ENCODE measurements around the gene NUDT19.

The NUDT19 gene

DNA sequence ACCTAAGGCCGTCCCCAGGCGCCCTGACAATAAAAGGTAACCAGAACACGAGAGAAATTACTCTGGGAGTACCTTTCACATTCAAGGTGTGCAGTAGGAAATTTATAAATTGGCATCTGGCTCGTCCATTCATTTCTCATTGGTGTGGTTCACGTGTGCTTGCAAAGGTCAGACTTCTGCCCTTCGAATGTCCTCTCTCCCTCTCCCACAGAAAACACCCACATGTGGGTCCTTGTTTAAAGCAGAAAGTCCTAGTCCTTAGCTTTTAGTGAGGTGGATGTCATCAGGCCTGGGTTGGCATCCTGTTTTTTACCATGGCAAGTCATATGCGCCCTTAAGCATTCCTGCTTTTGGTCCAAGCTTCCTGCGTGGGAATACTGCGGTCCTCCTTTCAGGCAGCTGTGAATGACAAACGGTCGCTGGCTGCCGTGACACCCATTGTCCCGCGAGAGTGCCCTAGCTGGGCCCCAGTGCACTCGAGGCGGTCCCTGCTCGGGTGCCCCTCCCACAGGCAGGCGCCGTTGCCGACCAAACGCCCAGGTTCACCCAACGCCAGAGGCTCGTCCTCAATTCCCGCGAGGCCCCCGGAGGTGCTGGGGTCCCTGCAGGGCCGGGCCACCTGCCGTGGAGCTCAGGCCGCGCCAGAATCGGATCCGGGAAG, at the start of gene NUDT19 (continued):
- TF ChIP-seq SCRT2 (tag by site-specific recombination; IDR thresholded peaks at IDR 0.05), result peak; percentile 83
- peak; percentile 80 for TF ChIP-seq ZNF610 (tag by site-specific recombination; IDR thresholded peaks at IDR 0.05; ENCODE audit: borderline replicate concordance)
- TF ChIP-seq ZNF404 (tag by site-specific recombination; IDR thresholded peaks at IDR 0.05), result no peak
- TF ChIP-seq ZNF473 (tag by site-specific recombination; IDR thresholded peaks at IDR 0.05), result no peak
- no peak for TF ChIP-seq WT1 (tag by site-specific recombination; IDR thresholded peaks at IDR 0.05)
- TF ChIP-seq, protein P1, sequence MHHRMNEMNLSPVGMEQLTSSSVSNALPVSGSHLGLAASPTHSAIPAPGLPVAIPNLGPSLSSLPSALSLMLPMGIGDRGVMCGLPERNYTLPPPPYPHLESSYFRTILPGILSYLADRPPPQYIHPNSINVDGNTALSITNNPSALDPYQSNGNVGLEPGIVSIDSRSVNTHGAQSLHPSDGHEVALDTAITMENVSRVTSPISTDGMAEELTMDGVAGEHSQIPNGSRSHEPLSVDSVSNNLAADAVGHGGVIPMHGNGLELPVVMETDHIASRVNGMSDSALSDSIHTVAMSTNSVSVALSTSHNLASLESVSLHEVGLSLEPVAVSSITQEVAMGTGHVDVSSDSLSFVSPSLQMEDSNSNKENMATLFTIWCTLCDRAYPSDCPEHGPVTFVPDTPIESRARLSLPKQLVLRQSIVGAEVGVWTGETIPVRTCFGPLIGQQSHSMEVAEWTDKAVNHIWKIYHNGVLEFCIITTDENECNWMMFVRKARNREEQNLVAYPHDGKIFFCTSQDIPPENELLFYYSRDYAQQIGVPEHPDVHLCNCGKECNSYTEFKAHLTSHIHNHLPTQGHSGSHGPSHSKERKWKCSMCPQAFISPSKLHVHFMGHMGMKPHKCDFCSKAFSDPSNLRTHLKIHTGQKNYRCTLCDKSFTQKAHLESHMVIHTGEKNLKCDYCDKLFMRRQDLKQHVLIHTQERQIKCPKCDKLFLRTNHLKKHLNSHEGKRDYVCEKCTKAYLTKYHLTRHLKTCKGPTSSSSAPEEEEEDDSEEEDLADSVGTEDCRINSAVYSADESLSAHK (tag by site-specific recombination; IDR thresholded peaks at IDR 0.05), result 0 out of 2 replicates have a peak, but pooled peaks have one; percentile 59
- TF ChIP-seq ZNF335 (tag by site-specific recombination; conservative IDR thresholded peaks at IDR 0.05), result peak; percentile 100
- peak; percentile 50; the same call in 1 of the 2 replicates for TF ChIP-seq ZSCAN16 (tag by site-specific recombination; IDR thresholded peaks at IDR 0.05)
- TF ChIP-seq, protein P2, sequence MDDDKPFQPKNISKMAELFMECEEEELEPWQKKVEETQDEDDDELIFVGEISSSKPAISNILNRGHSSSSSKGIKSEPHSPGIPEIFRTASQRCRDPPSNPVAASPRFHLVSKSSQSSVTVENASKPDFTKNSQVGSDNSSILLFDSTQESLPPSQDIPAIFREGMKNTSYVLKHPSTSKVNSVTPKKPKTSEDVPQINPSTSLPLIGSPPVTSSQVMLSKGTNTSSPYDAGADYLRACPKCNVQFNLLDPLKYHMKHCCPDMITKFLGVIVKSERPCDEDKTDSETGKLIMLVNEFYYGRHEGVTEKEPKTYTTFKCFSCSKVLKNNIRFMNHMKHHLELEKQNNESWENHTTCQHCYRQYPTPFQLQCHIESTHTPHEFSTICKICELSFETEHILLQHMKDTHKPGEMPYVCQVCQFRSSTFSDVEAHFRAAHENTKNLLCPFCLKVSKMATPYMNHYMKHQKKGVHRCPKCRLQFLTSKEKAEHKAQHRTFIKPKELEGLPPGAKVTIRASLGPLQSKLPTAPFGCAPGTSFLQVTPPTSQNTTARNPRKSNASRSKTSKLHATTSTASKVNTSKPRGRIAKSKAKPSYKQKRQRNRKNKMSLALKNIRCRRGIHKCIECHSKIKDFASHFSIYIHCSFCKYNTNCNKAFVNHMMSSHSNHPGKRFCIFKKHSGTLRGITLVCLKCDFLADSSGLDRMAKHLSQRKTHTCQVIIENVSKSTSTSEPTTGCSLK (tag by site-specific recombination; IDR thresholded peaks at IDR 0.05), result no peak
- 0 out of 2 replicates have a peak, but pooled peaks have one; percentile 18 for TF ChIP-seq ZNF433 (tag by site-specific recombination; IDR thresholded peaks at IDR 0.05; ENCODE audit: low read depth)
- TF ChIP-seq ZNF302 (tag by site-specific recombination; IDR thresholded peaks at IDR 0.05; ENCODE audit: low read depth), result no peak
- no peak for TF ChIP-seq ZNF350 (tag by site-specific recombination; IDR thresholded peaks at IDR 0.05)
- TF ChIP-seq YY2 (tag by site-specific recombination; IDR thresholded peaks at IDR 0.05), result no peak
- peak; percentile 94 for TF ChIP-seq ZFP37 (tag by site-specific recombination; IDR thresholded peaks at IDR 0.05)
- TF ChIP-seq, protein P3, sequence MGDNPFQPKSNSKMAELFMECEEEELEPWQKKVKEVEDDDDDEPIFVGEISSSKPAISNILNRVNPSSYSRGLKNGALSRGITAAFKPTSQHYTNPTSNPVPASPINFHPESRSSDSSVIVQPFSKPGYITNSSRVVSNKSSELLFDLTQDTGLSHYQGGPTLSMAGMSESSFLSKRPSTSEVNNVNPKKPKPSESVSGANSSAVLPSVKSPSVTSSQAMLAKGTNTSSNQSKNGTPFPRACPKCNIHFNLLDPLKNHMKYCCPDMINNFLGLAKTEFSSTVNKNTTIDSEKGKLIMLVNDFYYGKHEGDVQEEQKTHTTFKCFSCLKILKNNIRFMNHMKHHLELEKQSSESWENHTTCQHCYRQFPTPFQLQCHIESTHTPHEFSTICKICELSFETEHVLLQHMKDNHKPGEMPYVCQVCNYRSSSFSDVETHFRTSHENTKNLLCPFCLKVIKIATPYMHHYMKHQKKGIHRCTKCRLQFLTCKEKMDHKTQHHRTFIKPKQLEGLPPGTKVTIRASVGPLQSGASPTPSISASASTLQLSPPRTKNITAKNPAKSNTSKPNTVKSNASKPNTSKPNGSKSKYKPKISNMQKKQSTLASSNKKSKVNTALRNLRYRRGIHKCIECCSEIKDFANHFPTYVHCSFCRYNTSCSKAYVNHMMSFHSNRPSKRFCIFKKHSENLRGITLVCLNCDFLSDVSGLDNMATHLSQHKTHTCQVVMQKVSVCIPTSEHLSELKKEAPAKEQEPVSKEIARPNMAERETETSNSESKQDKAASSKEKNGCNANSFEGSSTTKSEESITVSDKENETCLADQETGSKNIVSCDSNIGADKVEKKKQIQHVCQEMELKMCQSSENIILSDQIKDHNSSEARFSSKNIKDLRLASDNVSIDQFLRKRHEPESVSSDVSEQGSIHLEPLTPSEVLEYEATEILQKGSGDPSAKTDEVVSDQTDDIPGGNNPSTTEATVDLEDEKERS (tag by site-specific recombination; IDR thresholded peaks at IDR 0.05), result 0 out of 2 replicates have a peak, but pooled peaks have one; percentile 73
- TF ChIP-seq ZNF501 (tag by site-specific recombination; IDR thresholded peaks at IDR 0.05), result peak; percentile 92
- TF ChIP-seq, protein P4, sequence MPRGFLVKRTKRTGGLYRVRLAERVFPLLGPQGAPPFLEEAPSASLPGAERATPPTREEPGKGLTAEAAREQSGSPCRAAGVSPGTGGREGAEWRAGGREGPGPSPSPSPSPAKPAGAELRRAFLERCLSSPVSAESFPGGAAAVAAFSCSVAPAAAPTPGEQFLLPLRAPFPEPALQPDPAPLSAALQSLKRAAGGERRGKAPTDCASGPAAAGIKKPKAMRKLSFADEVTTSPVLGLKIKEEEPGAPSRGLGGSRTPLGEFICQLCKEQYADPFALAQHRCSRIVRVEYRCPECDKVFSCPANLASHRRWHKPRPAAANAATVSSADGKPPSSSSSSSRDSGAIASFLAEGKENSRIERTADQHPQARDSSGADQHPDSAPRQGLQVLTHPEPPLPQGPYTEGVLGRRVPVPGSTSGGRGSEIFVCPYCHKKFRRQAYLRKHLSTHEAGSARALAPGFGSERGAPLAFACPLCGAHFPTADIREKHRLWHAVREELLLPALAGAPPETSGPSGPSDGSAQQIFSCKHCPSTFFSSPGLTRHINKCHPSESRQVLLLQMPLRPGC (tag by site-specific recombination; IDR thresholded peaks at IDR 0.05), result peak; percentile 41; the same call in 1 of the 2 replicates
- TF ChIP-seq, protein P5, sequence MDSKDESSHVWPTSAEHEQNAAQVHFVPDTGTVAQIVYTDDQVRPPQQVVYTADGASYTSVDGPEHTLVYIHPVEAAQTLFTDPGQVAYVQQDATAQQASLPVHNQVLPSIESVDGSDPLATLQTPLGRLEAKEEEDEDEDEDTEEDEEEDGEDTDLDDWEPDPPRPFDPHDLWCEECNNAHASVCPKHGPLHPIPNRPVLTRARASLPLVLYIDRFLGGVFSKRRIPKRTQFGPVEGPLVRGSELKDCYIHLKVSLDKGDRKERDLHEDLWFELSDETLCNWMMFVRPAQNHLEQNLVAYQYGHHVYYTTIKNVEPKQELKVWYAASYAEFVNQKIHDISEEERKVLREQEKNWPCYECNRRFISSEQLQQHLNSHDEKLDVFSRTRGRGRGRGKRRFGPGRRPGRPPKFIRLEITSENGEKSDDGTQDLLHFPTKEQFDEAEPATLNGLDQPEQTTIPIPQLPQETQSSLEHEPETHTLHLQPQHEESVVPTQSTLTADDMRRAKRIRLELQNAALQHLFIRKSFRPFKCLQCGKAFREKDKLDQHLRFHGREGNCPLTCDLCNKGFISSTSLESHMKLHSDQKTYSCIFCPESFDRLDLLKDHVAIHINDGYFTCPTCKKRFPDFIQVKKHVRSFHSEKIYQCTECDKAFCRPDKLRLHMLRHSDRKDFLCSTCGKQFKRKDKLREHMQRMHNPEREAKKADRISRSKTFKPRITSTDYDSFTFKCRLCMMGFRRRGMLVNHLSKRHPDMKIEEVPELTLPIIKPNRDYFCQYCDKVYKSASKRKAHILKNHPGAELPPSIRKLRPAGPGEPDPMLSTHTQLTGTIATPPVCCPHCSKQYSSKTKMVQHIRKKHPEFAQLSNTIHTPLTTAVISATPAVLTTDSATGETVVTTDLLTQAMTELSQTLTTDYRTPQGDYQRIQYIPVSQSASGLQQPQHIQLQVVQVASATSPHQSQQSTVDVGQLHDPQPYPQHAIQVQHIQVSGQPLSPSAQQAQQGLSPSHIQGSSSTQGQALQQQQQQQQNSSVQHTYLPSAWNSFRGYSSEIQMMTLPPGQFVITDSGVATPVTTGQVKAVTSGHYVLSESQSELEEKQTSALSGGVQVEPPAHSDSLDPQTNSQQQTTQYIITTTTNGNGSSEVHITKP (tag by site-specific recombination; IDR thresholded peaks at IDR 0.05), result peak; percentile 75
- no peak for TF ChIP-seq ZNF701 (tag by site-specific recombination; IDR thresholded peaks at IDR 0.05)
- peak; percentile 91 for TF ChIP-seq ZNF366 (tag by site-specific recombination; conservative IDR thresholded peaks at IDR 0.05)
- TF ChIP-seq ZNF621 (tag by site-specific recombination; IDR thresholded peaks at IDR 0.05), result no peak
- no peak for TF ChIP-seq ZNF223 (tag by site-specific recombination; IDR thresholded peaks at IDR 0.05)
- TF ChIP-seq ZNF121 (tag by site-specific recombination; IDR thresholded peaks at IDR 0.05), result 0 out of 2 replicates have a peak, but pooled peaks have one; percentile 51
- peak; percentile 100 for TF ChIP-seq ZNF423 (tag by site-specific recombination; IDR thresholded peaks at IDR 0.05)
- no peak for TF ChIP-seq ZNF292 (tag by site-specific recombination; IDR thresholded peaks at IDR 0.05; ENCODE audit: borderline replicate concordance, low read depth)
- TF ChIP-seq ZFP69B (tag by site-specific recombination; IDR thresholded peaks at IDR 0.05), result peak; percentile 99

Measured in HEK293 (cell line).